ENCODE measurements around the gene CHI3L2. TPM values are rescaled to one million over a fixed set of nuclear protein-coding genes. Genes with fewer than 3 reads are reported as not detected.

Gene CHI3L2
- total RNA-seq, 4 donors from 2014 or later = 0.42 to 13.1 (median 4.7) TPM; not detected in 1

GRCh38 chr1:111198836-111199235 is 28.7 kb upstream of the CHI3L2 start:
- Histone ChIP-seq H3K4me1 (peaks cover 0 to 34% (median 0%) of the 10 kb centered on the region in 3 donors), H3K4me3 (peak overlapping the region in 1 of 2 donors; percentile 25), H3K9me3 (no peaks in the 10 kb centered on the region), H3K27ac (peak overlapping the region in 1 of 4 donors; percentile 43), H3K27me3 (peaks cover 12% of the 10 kb centered on the region), H3K36me3 (no peaks in the 10 kb centered on the region)
- TF ChIP-seq POLR2A (IDR thresholded peaks at IDR 0.05) = no peak
- no peak for TF ChIP-seq EP300 (IDR thresholded peaks at IDR 0.05)
- no peak for TF ChIP-seq CTCF (IDR thresholded peaks at IDR 0.05)
- TF ChIP-seq POLR2AphosphoS5 (IDR thresholded peaks at IDR 0.05) = no peak
- no peak for ATAC-seq
- WGBS, 2 donors (ENCODE audit: low coverage in 1 of 2) = 75 to 80% methylated on average over 1 to 2 of the region's 5 CpGs

DNA sequence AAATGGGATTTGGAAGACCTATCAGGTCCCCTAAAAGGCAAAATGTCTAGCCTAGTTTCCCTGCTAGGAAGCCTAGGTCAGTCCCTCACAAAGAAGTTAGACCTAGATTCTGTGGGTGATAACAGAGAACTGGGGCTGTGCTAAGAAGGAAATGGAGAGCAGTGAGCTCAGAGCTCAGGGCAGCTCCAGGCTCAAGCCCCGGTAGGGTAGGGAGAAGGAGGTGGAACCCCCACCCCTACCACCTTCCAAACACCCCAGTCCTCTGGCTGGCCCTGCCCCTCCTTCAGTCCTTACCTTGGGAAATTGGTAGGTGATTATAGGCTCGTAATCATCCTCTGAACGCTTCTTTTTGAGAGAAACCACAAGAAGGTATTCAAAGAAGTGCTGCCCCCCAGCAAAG is 28.2 kb upstream of the CHI3L2 start:
- no peak for ATAC-seq
- H3K9me3 ChIP-seq = no peaks in the 10 kb centered on the region
- no peak for TF ChIP-seq CTCF (IDR thresholded peaks at IDR 0.05)
- no peak for TF ChIP-seq POLR2AphosphoS5 (IDR thresholded peaks at IDR 0.05)
- TF ChIP-seq POLR2A (IDR thresholded peaks at IDR 0.05) = no peak
- peaks cover 0 to 34% (median 0%) of the 10 kb centered on the region in 3 donors for H3K4me1 ChIP-seq
- peak overlapping the region in 2 of 4 donors; percentile 35 to 43 for H3K27ac ChIP-seq
- peaks cover 17% of the 10 kb centered on the region for H3K27me3 ChIP-seq
- peak overlapping the region in 1 of 2 donors; percentile 25 for H3K4me3 ChIP-seq
- 79 to 100% methylated on average over 1 to 3 of the region's 3 CpGs for WGBS, 2 donors (ENCODE audit: low coverage in 1 of 2)
- no peaks in the 10 kb centered on the region for H3K36me3 ChIP-seq

DNA sequence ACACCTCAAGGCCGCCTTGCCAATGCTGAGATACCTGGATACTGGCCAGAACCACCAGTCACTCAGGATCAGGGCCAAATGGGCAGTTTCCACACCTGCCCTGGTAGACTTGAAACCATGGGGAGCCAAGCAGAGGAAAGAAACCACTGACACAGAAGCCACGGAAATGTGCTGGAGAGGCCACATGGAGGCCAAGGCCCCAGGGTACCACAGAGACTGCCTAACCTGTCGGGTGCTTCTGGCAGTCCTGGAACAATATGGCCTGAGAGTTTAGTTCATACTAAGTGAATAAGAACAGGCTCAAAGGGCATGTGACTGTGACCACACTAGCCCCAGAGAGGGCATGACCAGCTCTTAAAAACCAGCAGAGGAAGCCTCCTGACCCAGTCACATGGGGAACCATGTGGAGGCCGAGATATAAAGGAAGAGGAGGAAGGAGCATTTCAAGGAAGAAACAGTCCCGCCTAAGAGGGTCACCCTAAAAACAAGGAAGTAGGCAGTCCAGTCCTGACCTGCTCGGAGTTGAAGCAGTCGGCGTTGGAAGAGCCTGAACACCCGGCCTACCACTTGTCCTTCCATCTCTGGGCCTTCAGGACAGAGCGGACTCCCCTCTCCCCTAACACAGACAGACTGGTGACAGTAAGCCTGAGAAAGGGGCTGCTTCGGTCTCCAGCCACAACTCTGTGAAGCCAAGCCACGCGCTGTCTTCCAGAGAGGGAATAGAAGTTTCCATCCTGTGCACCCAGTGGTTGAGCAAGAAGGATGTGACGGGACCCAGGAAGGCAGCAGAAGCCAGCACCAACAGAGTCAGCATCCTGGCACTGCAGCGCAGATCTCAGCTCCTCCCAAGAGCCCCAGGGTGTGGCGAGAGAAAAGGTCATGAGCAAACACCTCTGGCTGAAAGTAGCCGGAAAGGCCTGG is 27.4 kb upstream of the CHI3L2 start, which contains the start of gene DENND2D:
DENND2D (minus strand) TSS at position 766 of the 921 bp plus-strand sequence; CDS start at position 579, 187 bp downstream.
- Histone ChIP-seq H3K4me1 (peaks cover 0 to 34% (median 0%) of the 10 kb centered on the region in 3 donors), H3K27me3 (peaks cover 26% of the 10 kb centered on the region), H3K36me3 (no peaks in the 10 kb centered on the region), H3K27ac (peak within 1 kb of the TSS in 3 of 4 donors; percentile 35 to 57 (median 43)), H3K9me3 (no peaks in the 10 kb centered on the region), H3K4me3 (peak within 1 kb of the TSS in 1 of 2 donors; percentile 25)
- TF ChIP-seq POLR2AphosphoS5 (IDR thresholded peaks at IDR 0.05) (peak; percentile 19), CTCF (IDR thresholded peaks at IDR 0.05) (no peak), POLR2A (IDR thresholded peaks at IDR 0.05) (peak; percentile 43 to 44), EP300 (IDR thresholded peaks at IDR 0.05) (no peak)
- peak; percentile 60 for ATAC-seq
- 71 to 80% methylated on average over 1 to 4 of the region's 17 CpGs for WGBS, 2 donors (ENCODE audit: low coverage in 1 of 2)

DNA sequence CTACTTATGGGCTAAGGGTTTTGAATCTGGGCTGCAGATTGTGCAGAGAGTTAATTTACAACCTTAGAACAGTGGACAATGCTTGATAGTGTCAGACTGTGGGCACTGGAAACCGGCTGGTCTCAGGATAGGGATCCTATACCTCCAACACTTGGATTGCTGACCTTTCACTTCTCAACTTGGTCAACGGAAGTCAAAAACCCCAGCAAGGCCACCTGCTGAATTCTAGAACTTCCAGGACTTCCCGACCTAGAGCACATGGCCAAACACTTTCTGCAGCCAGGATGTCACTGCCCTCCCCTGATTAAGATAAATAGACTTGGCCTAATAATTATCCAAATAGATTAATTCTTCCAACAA is 26.7 kb upstream of the CHI3L2 start:
- Histone ChIP-seq H3K36me3 (no peaks in the 10 kb centered on the region), H3K27ac (peak overlapping the region in 3 of 4 donors; percentile 14 to 57 (median 43)), H3K4me3 (no peak overlapping the region), H3K9me3 (no peaks in the 10 kb centered on the region), H3K4me1 (peaks cover 0 to 30% (median 0%) of the 10 kb centered on the region in 3 donors), H3K27me3 (peaks cover 29% of the 10 kb centered on the region)
- 68 to 80% methylated on average over 2 to 3 of the region's 3 CpGs for WGBS, 2 donors (ENCODE audit: low coverage in 1 of 2)
- TF ChIP-seq POLR2AphosphoS5 (IDR thresholded peaks at IDR 0.05) (no peak), CTCF (IDR thresholded peaks at IDR 0.05) (no peak), POLR2A (IDR thresholded peaks at IDR 0.05) (no peak), EP300 (IDR thresholded peaks at IDR 0.05) (no peak)
- no peak for ATAC-seq

Data from gastroesophageal sphincter (tissue), 4 donors.